Body of pancreas (tissue), 4 donors: ENCODE measurements around the gene CCR1. TPM values are rescaled to one million over a fixed set of nuclear protein-coding genes. Genes with fewer than 3 reads are reported as not detected.
"Not testable (repeated sequence)": the region's sequence is repeated elsewhere in the genome, so short reads cannot be mapped to it uniquely, and the experiment has no call there.

ENCODE experiments used
- ATAC-seq: fragments of 150-250 bp; one replicate; pipeline ENCODE4 v1.9.1; 2016
- DNase-seq, 4 donors: peaks; one replicate each; pipeline ENCODE4 v3.0.0-alpha.2; 2019
- H3K27ac ChIP-seq, 4 donors: fragments of 200-600 bp; sonication (generic); 1 replicate in 3 of 4; 2 replicates in 1 of 4; pipeline versions ENCODE4 v1.5.1 to v1.6.1; 2016 to 2019; ENCODE audit warnings: mild to moderate bottlenecking in 1 of 4, mixed read lengths in 1 of 4, moderate library complexity in 1 of 4
- H3K27me3 ChIP-seq, 2 donors: fragments of 200-600 bp; sonication (generic); one replicate each; pipeline ENCODE4 v1.6.0; 2016; ENCODE audit warnings: mild to moderate bottlenecking in 1 of 2
- H3K36me3 ChIP-seq, 2 donors: fragments of 200-600 bp; sonication (generic); replicated peaks in 1 of 2; 2 replicates each; pipeline ENCODE4 v1.5.1; 2016; ENCODE audit warnings: low read depth in 2 of 2; ENCODE audit not compliant: insufficient read depth in 1 of 2
- H3K4me1 ChIP-seq: fragments of 200-600 bp; sonication (generic); one replicate; pipeline ENCODE4 v1.6.0; 2016
- H3K4me3 ChIP-seq, 2 donors: fragments of 200-600 bp; sonication (generic); 1 replicate in 1 of 2; 2 replicates in 1 of 2; pipeline ENCODE4 v1.5.1; 2016 to 2019
- H3K9me3 ChIP-seq, 3 donors: fragments of 200-600 bp; sonication (generic); 1 replicate in 2 of 3; 2 replicates in 1 of 3; pipeline ENCODE4 v1.5.1; 2016
- POLR2A ChIP-seq, 3 donors: fragments of 450-650 bp; IDR thresholded peaks; one replicate each; pipeline ENCODE4 v1.6.1; 2016; ENCODE audit warnings: antibody characterized with exemption in 3 of 3, mild to moderate bottlenecking in 2 of 3
- WGBS, 2 donors: methylation state at CpG; one replicate each; pipeline ENCODE4 v1.1.5; 2017; 5-methylcytosine and 5-hydroxymethylcytosine counted together
- intact Hi-C: fragments of 100-400 bp; cut with DNase I; formaldehyde crosslinking; loops from one replicate; pipeline ENCODE4 v1.15.1; 2023
- total RNA-seq, 2 donors: library from RNA; depleted of rRNA; stranded (reverse); fragments of >200 nt; gene quantifications; one replicate each; pipeline ENCODE4 v1.1.0, GENCODE V29; 2016
- TF ChIP-seq, protein P1 (sequence below), 7 experiments: fragments of 450-650 bp in 4 of 7; fragments of 200-600 bp in 3 of 7; sonication (generic) in 3 of 7; IDR thresholded peaks; one replicate each; pipeline ENCODE4 v1.5.1; 2016 to 2019; ENCODE audit warnings: antibody characterized with exemption in 7 of 7

CCR1 gene
- total RNA-seq, 2 donors from 2014 or later, result 1.8 to 3.0 TPM

DNA sequence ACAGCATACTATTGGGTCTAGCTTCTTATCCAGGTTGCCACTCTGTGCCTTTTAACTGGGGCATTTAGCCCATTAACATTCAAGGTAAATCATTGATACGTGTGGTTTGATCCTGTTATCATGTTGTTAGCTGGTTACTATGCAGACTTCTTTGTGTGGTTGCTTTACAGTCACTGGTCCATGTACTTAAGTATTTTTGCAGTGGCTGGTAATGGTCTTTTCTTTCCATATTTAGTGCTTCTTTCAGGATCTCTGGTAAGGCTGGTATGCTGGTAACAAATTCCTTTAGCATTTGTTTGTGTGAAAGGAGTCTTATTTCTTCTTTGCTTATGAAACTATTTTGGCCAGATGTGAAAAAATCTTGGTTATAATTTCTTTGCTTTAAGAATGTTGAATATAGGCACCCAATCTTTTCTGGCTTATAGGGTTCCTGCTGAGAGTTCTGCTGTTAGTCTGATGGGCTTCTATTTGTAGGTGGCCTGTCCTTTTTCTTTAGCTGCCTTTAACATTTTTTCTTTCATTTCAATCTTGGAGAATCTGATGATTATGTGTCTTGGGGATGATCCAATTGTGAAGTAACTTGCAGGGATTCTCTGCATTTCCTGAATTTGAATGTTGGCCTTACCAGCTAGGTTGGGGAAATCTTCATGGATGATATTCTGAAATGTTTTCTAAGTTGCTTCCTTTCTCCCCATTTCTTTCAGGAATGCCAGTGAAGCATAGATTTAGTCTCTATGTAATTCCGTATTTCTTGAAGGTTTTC is 39.3 kb downstream of the CCR1 start:
- Histone ChIP-seq H3K9me3 (peaks cover 0 to 4% (median 0%) of the 10 kb centered on the region in 3 donors), H3K36me3 (no peaks in the 10 kb centered on the region), H3K27ac (no peak overlapping the region), H3K27me3 (no peaks in the 10 kb centered on the region), H3K4me1 (no peaks in the 10 kb centered on the region), H3K4me3 (no peak overlapping the region)
- DNase-seq, result no peak
- intact Hi-C loops, result no loop called here
- ATAC-seq, result no peak
- no peak for TF ChIP-seq POLR2A (IDR thresholded peaks at IDR 0.05)
- TF ChIP-seq, protein P1, sequence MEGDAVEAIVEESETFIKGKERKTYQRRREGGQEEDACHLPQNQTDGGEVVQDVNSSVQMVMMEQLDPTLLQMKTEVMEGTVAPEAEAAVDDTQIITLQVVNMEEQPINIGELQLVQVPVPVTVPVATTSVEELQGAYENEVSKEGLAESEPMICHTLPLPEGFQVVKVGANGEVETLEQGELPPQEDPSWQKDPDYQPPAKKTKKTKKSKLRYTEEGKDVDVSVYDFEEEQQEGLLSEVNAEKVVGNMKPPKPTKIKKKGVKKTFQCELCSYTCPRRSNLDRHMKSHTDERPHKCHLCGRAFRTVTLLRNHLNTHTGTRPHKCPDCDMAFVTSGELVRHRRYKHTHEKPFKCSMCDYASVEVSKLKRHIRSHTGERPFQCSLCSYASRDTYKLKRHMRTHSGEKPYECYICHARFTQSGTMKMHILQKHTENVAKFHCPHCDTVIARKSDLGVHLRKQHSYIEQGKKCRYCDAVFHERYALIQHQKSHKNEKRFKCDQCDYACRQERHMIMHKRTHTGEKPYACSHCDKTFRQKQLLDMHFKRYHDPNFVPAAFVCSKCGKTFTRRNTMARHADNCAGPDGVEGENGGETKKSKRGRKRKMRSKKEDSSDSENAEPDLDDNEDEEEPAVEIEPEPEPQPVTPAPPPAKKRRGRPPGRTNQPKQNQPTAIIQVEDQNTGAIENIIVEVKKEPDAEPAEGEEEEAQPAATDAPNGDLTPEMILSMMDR (IDR thresholded peaks at IDR 0.05), result no peak
- WGBS, 2 donors, result 46 to 51% methylated on average over 2 of the region's 2 CpGs

DNA sequence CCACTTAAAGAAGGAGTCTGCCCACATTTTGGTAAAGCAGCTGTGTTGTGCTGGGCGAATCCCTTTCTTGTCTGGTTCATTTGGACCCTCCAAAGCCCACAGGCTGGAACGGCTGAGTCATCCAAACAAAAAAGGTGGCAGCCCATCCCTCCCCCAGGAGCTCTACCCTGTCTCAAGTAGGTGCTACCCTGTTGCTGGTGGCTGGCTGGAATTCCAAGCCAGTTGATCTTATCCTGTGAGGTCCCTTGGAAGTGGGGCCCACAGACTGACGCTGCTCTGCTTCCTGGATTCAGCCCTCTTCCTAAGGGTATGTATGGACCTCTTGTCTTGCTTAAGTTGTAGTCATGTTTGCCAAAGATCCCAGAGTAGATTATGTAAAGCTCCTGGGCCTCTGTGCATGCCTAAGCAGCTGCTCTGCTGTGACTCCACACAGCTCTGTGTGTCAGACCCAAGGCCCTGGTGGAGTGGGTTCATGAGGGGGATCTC is 44.5 kb downstream of the CCR1 start:
- ATAC-seq, result no peak
- Histone ChIP-seq H3K9me3 (peaks cover 0 to 4% (median 0%) of the 10 kb centered on the region in 3 donors), H3K4me3 (no peak overlapping the region), H3K36me3 (no peaks in the 10 kb centered on the region), H3K27ac (no peak overlapping the region), H3K27me3 (no peaks in the 10 kb centered on the region), H3K4me1 (no peaks in the 10 kb centered on the region)
- intact Hi-C loops, result no loop called here
- TF ChIP-seq, protein P1 (IDR thresholded peaks at IDR 0.05), result no peak
- TF ChIP-seq POLR2A (IDR thresholded peaks at IDR 0.05), result no peak
- WGBS, 2 donors, result 63 to 94% methylated on average over 2 to 3 of the region's 3 CpGs
- DNase-seq, result no peak

DNA sequence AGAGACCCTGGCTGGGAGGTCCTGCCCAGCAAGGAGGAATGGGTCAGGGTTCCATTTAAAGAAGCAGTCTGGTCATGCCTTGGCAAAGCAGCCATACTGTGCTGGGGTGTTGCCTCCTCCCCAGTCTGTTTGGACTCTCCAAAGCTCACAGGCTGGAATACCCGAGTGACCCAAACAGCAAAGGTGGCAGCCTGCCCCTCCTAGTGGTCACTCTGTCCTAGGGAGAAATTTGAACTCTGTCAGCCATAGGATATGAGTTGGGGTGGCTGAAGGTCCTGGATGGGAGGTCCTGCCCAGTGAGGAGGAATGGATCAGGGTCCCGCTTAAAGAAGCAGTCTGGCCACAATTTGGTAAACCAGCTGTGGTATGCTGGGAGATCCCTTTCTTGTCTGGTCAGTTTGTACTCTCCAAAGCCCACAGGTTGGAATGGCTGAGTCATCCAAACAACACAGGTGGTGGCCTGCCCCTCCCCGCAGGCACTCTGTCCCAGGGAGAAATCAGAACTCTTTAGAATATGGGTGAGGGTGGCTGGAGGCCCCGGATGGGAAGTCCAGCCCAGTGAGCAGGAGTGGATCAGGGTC is 45.0 kb downstream of the CCR1 start:
- 20 to 53% methylated on average over 1 to 4 of the region's 4 CpGs for WGBS, 2 donors

DNA sequence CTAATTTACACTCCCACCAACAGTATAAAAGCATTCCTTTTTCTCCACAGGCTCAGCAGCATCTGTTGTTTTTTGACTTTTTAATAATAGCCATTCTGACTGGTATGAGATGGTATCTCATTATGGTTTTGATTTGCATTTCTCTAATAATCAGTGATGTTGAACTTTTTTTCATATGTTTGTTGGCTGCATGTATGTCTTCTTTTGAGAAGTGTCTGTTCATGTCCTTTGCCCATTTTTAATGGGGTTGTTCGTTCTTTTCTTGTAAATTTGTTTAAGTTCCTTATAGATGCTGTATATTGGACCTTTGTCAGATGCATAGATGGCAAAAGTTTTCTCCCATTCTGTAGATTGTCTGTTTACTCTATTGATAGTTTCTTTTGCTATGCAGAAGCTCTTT is 50.4 kb downstream of the CCR1 start:
- H3K36me3 ChIP-seq, H3K4me3 ChIP-seq, DNase-seq, H3K4me1 ChIP-seq, H3K9me3 ChIP-seq, H3K27ac ChIP-seq, intact Hi-C loops, ATAC-seq, H3K27me3 ChIP-seq: not testable (repeated sequence)
- WGBS, 2 donors, result 57 to 70% methylated on average over 1 of the region's 1 CpG

More for the DNA sequence above, 45.0 kb downstream of the CCR1 start:
- Histone ChIP-seq H3K9me3 (peaks cover 0 to 4% (median 0%) of the 10 kb centered on the region in 3 donors), H3K27me3 (no peaks in the 10 kb centered on the region), H3K4me3 (no peak overlapping the region), H3K27ac (no peak overlapping the region), H3K36me3 (no peaks in the 10 kb centered on the region), H3K4me1 (no peaks in the 10 kb centered on the region)
- ATAC-seq, result no peak
- DNase-seq, result no peak
- TF ChIP-seq, protein P1 (IDR thresholded peaks at IDR 0.05), result no peak
- no peak for TF ChIP-seq POLR2A (IDR thresholded peaks at IDR 0.05)
- intact Hi-C loops, result no loop called here

DNA sequence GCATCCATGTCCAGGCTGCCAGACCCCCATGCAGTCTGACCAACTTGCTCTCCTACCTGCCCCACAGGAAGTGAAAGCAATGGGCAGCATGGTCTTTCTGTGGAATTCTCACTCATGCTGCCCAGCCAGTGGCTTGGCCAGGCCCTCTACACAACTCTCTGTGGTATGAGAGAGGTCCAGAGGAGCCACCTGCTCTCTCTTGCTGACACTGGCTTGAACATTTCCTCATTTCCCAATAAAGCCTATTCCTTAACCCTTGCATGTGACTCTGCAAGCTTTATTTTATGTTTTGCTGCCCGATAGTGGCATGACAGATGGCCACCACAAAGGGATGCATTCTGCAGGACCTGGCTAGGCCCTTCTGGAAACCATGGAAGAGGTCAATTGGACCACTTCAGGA is 53.8 kb downstream of the CCR1 start:
- intact Hi-C loops, result no loop called here
- ATAC-seq, result no peak
- TF ChIP-seq POLR2A (IDR thresholded peaks at IDR 0.05), result no peak
- DNase-seq, result no peak
- Histone ChIP-seq H3K27ac (no peak overlapping the region), H3K4me3 (no peak overlapping the region), H3K27me3 (no peaks in the 10 kb centered on the region), H3K9me3 (peaks cover 0 to 5% (median 0%) of the 10 kb centered on the region in 3 donors), H3K4me1 (no peaks in the 10 kb centered on the region), H3K36me3 (no peaks in the 10 kb centered on the region)
- WGBS, 2 donors, result 81 to 89% methylated on average over 1 of the region's 1 CpG

Other genes with a start within 250 kb of the CCR1 start
- gene FYCO1, start 212.5 kb downstream of the CCR1 start, total RNA-seq, result 10 to 100 TPM; 20.0 to 25.4 TPM
- gene XCR1, start 180.8 kb downstream of the CCR1 start, total RNA-seq, result not detected
- not detected for gene CCR3, start 34.1 kb upstream of the CCR1 start, total RNA-seq
- 1 to 10 TPM; 1.8 to 7.9 TPM for gene CCR2, start 145.8 kb upstream of the CCR1 start, total RNA-seq
- gene CCR5, start 162.6 kb upstream of the CCR1 start, total RNA-seq, result under 1 TPM in 1 of 2 donors, not detected in 1; 0.78 TPM
- 1 to 10 TPM in 1 of 2 donors, not detected in 1; 1.3 TPM for gene CCRL2, start 198.9 kb upstream of the CCR1 start, total RNA-seq